ENCODE measurements around the gene FAR2. TPM values are rescaled to one million over a fixed set of nuclear protein-coding genes. Genes with fewer than 3 reads are reported as not detected.

Gene FAR2
- total RNA-seq, 1 experiment from 2014 or later = 10.7 TPM

DNA sequence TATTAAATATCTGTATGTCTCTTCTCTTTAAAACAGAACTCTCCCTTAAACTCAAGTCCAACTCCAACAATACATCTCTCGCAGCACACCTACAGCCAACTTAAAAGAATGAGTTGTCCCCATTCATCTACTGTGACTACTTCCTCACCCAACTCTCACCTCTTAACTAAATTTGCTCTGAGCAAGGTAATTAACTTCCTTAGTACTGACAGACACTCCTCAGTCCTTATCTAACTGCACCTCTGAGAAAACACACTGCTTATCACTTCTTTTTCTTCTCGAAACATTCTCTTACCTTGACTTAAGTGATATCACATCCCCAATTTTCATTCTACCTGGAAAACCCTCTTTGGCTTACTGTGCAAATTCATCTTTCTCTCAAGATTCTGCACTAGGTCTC is 224.9 kb downstream of the FAR2 start:
- POLR2A ChIA-PET (ENCODE audit: low non-redundant PET) = no interaction called here
- no peak for DNase-seq (ENCODE audit: low spot score)
- Histone ChIP-seq H3K36me3 (ENCODE audit: insufficient read depth, low read length, poor library complexity, severe bottlenecking) (peaks cover 22% of the 10 kb centered on the region), H3K9me3 (ENCODE audit: low read depth, low read length, poor library complexity, severe bottlenecking) (no peaks in the 10 kb centered on the region), H3K4me1 (ENCODE audit: insufficient read depth, low read length, poor library complexity, severe bottlenecking) (no peaks in the 10 kb centered on the region), H3K4me3 (ENCODE audit: low read depth, low read length, poor library complexity, severe bottlenecking) (no peak overlapping the region), H3K27ac (ENCODE audit: low read depth, low read length, poor library complexity, severe bottlenecking) (no peak overlapping the region), H3K27me3 (replicated peaks; ENCODE audit: insufficient read depth, low read depth, low read length, poor library complexity) (no peaks in the 10 kb centered on the region)
- TF ChIP-seq, protein P1, sequence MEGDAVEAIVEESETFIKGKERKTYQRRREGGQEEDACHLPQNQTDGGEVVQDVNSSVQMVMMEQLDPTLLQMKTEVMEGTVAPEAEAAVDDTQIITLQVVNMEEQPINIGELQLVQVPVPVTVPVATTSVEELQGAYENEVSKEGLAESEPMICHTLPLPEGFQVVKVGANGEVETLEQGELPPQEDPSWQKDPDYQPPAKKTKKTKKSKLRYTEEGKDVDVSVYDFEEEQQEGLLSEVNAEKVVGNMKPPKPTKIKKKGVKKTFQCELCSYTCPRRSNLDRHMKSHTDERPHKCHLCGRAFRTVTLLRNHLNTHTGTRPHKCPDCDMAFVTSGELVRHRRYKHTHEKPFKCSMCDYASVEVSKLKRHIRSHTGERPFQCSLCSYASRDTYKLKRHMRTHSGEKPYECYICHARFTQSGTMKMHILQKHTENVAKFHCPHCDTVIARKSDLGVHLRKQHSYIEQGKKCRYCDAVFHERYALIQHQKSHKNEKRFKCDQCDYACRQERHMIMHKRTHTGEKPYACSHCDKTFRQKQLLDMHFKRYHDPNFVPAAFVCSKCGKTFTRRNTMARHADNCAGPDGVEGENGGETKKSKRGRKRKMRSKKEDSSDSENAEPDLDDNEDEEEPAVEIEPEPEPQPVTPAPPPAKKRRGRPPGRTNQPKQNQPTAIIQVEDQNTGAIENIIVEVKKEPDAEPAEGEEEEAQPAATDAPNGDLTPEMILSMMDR (conservative IDR thresholded peaks at IDR 0.05; ENCODE audit: low read depth, low read length) = no peak
- TF ChIP-seq EZH2 (IDR thresholded peaks at IDR 0.05; ENCODE audit: borderline replicate concordance, low read depth, low read length, poor library complexity, severe bottlenecking) = no peak
- CTCF ChIA-PET = no interaction called here
- BruUV-seq (replicated peaks) = no TSS peak
- intact Hi-C loops (cut with micrococcal nuclease; ENCODE audit: unreplicated experiment) = no loop called here

DNA sequence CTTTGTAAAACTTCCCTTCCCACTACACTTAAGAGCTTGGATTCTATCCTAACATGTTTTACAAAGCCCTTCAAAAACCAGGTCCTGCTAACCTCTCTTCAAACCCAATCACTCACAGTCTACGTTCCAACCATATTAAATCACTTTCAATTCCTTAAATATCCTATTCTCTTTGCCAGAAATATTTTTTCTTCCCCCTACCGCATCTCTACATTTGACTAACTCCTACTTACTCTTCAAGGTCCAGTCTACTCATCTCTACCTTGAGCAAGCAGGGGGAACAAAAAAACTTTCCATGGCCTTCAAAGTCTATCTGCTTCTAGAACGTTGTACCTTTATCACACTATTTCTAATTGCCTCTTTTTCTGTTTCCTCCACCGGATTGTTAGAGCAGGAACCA is 225.8 kb downstream of the FAR2 start:
- ChIA-PET CTCF (no interaction called here), POLR2A (ENCODE audit: low non-redundant PET) (no interaction called here)
- Histone ChIP-seq H3K4me3 (ENCODE audit: low read depth, low read length, poor library complexity, severe bottlenecking) (no peak overlapping the region), H3K4me1 (ENCODE audit: insufficient read depth, low read length, poor library complexity, severe bottlenecking) (peaks cover 7% of the 10 kb centered on the region), H3K9me3 (ENCODE audit: low read depth, low read length, poor library complexity, severe bottlenecking) (no peaks in the 10 kb centered on the region), H3K36me3 (ENCODE audit: insufficient read depth, low read length, poor library complexity, severe bottlenecking) (peaks cover 14% of the 10 kb centered on the region), H3K27me3 (replicated peaks; ENCODE audit: insufficient read depth, low read depth, low read length, poor library complexity) (no peaks in the 10 kb centered on the region), H3K27ac (ENCODE audit: low read depth, low read length, poor library complexity, severe bottlenecking) (no peak overlapping the region)
- no TSS peak for BruUV-seq (replicated peaks)
- intact Hi-C loops (cut with micrococcal nuclease; ENCODE audit: unreplicated experiment) = no loop called here
- no peak for TF ChIP-seq EZH2 (IDR thresholded peaks at IDR 0.05; ENCODE audit: borderline replicate concordance, low read depth, low read length, poor library complexity, severe bottlenecking)
- TF ChIP-seq, protein P1 (conservative IDR thresholded peaks at IDR 0.05; ENCODE audit: low read depth, low read length) = no peak
- no peak for DNase-seq (ENCODE audit: low spot score)

DNA sequence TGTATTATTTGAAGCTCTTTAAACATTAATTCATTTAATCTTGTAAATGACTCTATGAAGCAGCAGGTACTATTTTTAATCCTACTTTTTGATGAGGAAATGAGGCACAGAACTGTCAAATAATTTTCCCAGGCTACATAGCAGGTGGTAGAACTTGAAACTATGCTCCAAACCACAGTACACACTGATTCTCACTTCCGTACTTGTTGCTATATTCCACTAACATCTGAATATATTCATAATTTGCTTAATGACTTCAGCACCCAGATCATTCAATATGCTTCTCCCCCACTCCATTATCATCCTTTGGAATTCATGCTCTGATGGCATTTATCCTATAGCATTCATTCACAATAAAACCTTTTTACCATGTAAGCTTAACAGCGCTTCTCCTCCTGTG is 227.0 kb downstream of the FAR2 start:
- no peak for DNase-seq (ENCODE audit: low spot score)
- ChIA-PET CTCF (no interaction called here), POLR2A (ENCODE audit: low non-redundant PET) (no interaction called here)
- intact Hi-C loops (cut with micrococcal nuclease; ENCODE audit: unreplicated experiment) = no loop called here
- no peak overlapping the region for H3K4me3 ChIP-seq (ENCODE audit: low read depth, low read length, poor library complexity, severe bottlenecking)
- H3K36me3 ChIP-seq (ENCODE audit: insufficient read depth, low read length, poor library complexity, severe bottlenecking) = peaks cover 4% of the 10 kb centered on the region
- BruUV-seq (replicated peaks) = no TSS peak
- no peak for TF ChIP-seq EZH2 (IDR thresholded peaks at IDR 0.05; ENCODE audit: borderline replicate concordance, low read depth, low read length, poor library complexity, severe bottlenecking)
- TF ChIP-seq, protein P1 (conservative IDR thresholded peaks at IDR 0.05; ENCODE audit: low read depth, low read length) = no peak
- no peak overlapping the region for H3K27ac ChIP-seq (ENCODE audit: low read depth, low read length, poor library complexity, severe bottlenecking)
- no peaks in the 10 kb centered on the region for H3K9me3 ChIP-seq (ENCODE audit: low read depth, low read length, poor library complexity, severe bottlenecking)
- no peaks in the 10 kb centered on the region for H3K27me3 ChIP-seq (replicated peaks; ENCODE audit: insufficient read depth, low read depth, low read length, poor library complexity)
- peaks cover 9% of the 10 kb centered on the region for H3K4me1 ChIP-seq (ENCODE audit: insufficient read depth, low read length, poor library complexity, severe bottlenecking)
